Keratinocyte (primary cell): ENCODE measurements around the gene CFAP92. TPM values are rescaled to one million over a fixed set of nuclear protein-coding genes. Genes with fewer than 3 reads are reported as not detected.
A peak's percentile ranks its signal among the peaks of the same experiment; 100 is the strongest.

Experiments
- DNase-seq: peaks from one replicate; pipeline ENCODE4 v3.0.0-alpha.2; 2011; ENCODE audit warnings: low read depth, missing footprints, low spot score
- FAIRE-seq: peaks from 2 replicates; lab custom pipeline; 2011; peaks lifted over from hg19 to GRCh38; lab: Jason Lieb, UNC
- H2AFZ ChIP-seq: 2 replicates; pipeline ENCODE4 v1.6.0; 2012; ENCODE audit warnings: low read length, control low read depth, inconsistent platforms; ENCODE audit not compliant: control insufficient read depth
- H3K27ac ChIP-seq: 2 replicates; pipeline ENCODE4 v1.5.1; 2011; ENCODE audit warnings: low read length; ENCODE audit not compliant: control insufficient read depth, insufficient read depth
- H3K27me3 ChIP-seq: 3 replicates; pipeline ENCODE4 v1.6.0; 2011; ENCODE audit warnings: low read length; ENCODE audit not compliant: control insufficient read depth, insufficient read depth; ENCODE audit errors: extremely low read depth
- H3K36me3 ChIP-seq, 2 experiments: 2 replicates in 1 of 2; 3 replicates in 1 of 2; pipeline ENCODE4 v1.5.1; 2011; ENCODE audit warnings: low read length in 2 of 2, mild to moderate bottlenecking in 1 of 2; ENCODE audit not compliant: control insufficient read depth in 2 of 2, insufficient read depth in 2 of 2; ENCODE audit errors: extremely low read depth in 1 of 2
- H3K4me1 ChIP-seq: 3 replicates; pipeline ENCODE4 v1.5.1; 2011; ENCODE audit warnings: low read length; ENCODE audit not compliant: control insufficient read depth, insufficient read depth; ENCODE audit errors: extremely low read depth
- H3K4me2 ChIP-seq: 3 replicates; pipeline ENCODE4 v1.6.0; 2011; ENCODE audit warnings: low read depth, low read length; ENCODE audit not compliant: control insufficient read depth, insufficient read depth; ENCODE audit errors: extremely low read depth
- H3K4me3 ChIP-seq, 3 experiments: fragments of 200-600 bp in 1 of 3; sonication (generic) in 1 of 3; 2 replicates in 2 of 3; 3 replicates in 1 of 3; pipeline ENCODE4 v1.5.1; 2011 to 2016; ENCODE audit warnings: low read length in 3 of 3, mild to moderate bottlenecking in 3 of 3, control low read depth in 2 of 3, inconsistent platforms in 1 of 3, low read depth in 1 of 3, mixed read lengths in 1 of 3, mixed run types in 1 of 3, moderate library complexity in 1 of 3; ENCODE audit not compliant: control insufficient read depth in 2 of 3, insufficient read depth in 2 of 3; ENCODE audit errors: extremely low read depth in 1 of 3
- H3K79me2 ChIP-seq: 2 replicates; pipeline ENCODE4 v1.6.0; 2012; ENCODE audit warnings: low read length; ENCODE audit not compliant: control insufficient read depth, insufficient read depth
- H3K9ac ChIP-seq: 3 replicates; pipeline ENCODE4 v1.6.0; 2011; ENCODE audit warnings: low read length; ENCODE audit not compliant: control insufficient read depth, insufficient read depth; ENCODE audit errors: extremely low read depth
- H3K9me1 ChIP-seq: 3 replicates; pipeline ENCODE4 v1.6.0; 2011; ENCODE audit warnings: low read length; ENCODE audit not compliant: control insufficient read depth, insufficient read depth; ENCODE audit errors: extremely low read depth
- H3K9me3 ChIP-seq: 2 replicates; pipeline ENCODE4 v1.5.1; 2012; ENCODE audit warnings: low read depth, low read length; ENCODE audit not compliant: control insufficient read depth
- H4K20me1 ChIP-seq: 3 replicates; pipeline ENCODE4 v1.6.0; 2011; ENCODE audit warnings: low read length; ENCODE audit not compliant: control insufficient read depth, insufficient read depth; ENCODE audit errors: extremely low read depth
- CTCF ChIP-seq, 3 experiments: IDR thresholded peaks in 1 of 3; conservative IDR thresholded peaks in 1 of 3; optimal IDR thresholded peaks in 1 of 3; 2 replicates in 2 of 3; 3 replicates in 1 of 3; pipeline versions ENCODE3 to v1.5.1; 2011; ENCODE audit warnings: low read length in 3 of 3, mild to moderate bottlenecking in 3 of 3, moderate library complexity in 2 of 3, control low read depth in 1 of 3, inconsistent platforms in 1 of 3; ENCODE audit not compliant: insufficient read depth in 2 of 3; ENCODE audit errors: extremely low read depth in 1 of 3
- EZH2 ChIP-seq: IDR thresholded peaks from one replicate; pipeline ENCODE4 v1.6.1; 2012; ENCODE audit warnings: inconsistent platforms, mild to moderate bottlenecking, low read length, moderate library complexity
- dilution Hi-C: fragments of 300-500 bp; cut with MboI; formaldehyde crosslinking; loops from one replicate; pipeline ENCODE4 v1.7.0; 2020; ENCODE audit warnings: low sequenced_read_pairs; ENCODE audit not compliant: extremely low pct_ligation_motif_present
- polyA plus RNA-seq, 5 experiments: library from polyadenylated mRNA; depleted of rRNA in 3 of 5; stranded (reverse) in 3 of 5; stranded (forward) in 1 of 5; unstranded in 1 of 5; fragments of >200 nt; gene quantifications; 1 replicate in 1 of 5; 2 replicates in 3 of 5; 3 replicates in 1 of 5; pipeline versions ENCODE4 v1.2.1 to v1.2.3, GENCODE V29; 2011 to 2012; ENCODE audit warnings: missing spikeins in 2 of 5, low read depth in 1 of 5, low replicate concordance in 1 of 5

The CFAP92 gene
- polyA plus RNA-seq, 1 donor (not counting 4 experiments of a cell fraction or from before 2014, with no cell fraction given) = 0.26 TPM

GRCh38 chr3:128864351-128864811, 129.5 kb downstream of the CFAP92 start:
- H3K4me1 ChIP-seq = peaks cover 8% of the 10 kb centered on the region
- H3K27ac ChIP-seq = no peak overlapping the region
- H3K4me3 ChIP-seq = no peak overlapping the region
- DNase-seq (no peak), FAIRE-seq (no peak)
- H2AFZ ChIP-seq = no peak overlapping the region
- dilution Hi-C loops = no loop called here
- H3K4me2 ChIP-seq = no peak overlapping the region
- H3K79me2 ChIP-seq = no peaks in the 10 kb centered on the region
- TF ChIP-seq CTCF (optimal IDR thresholded peaks at IDR 0.05 in 1 of 3, IDR thresholded peaks at IDR 0.05 in 1 of 3, conservative IDR thresholded peaks at IDR 0.05 in 1 of 3; ENCODE audit: extremely low read depth in 1 of 3, insufficient read depth in 2 of 3, low read length in 3 of 3) (no peak), EZH2 (no peak)
- H3K36me3 ChIP-seq = no peaks in the 10 kb centered on the region
- H3K9me3 ChIP-seq = peaks cover 9% of the 10 kb centered on the region
- H3K27me3 ChIP-seq = no peaks in the 10 kb centered on the region
- no peak overlapping the region for H3K9ac ChIP-seq
- H3K9me1 ChIP-seq = no peaks in the 10 kb centered on the region
- H4K20me1 ChIP-seq = peaks cover 2% of the 10 kb centered on the region

GRCh38 chr3:128863560-128863959, 130.3 kb downstream of the CFAP92 start:
- Histone ChIP-seq H3K9me1 (no peaks in the 10 kb centered on the region), H3K27ac (no peak overlapping the region), H3K4me3 (no peak overlapping the region), H4K20me1 (peaks cover 2% of the 10 kb centered on the region), H3K9ac (no peak overlapping the region), H3K27me3 (no peaks in the 10 kb centered on the region), H3K9me3 (peaks cover 15% of the 10 kb centered on the region), H3K4me2 (no peak overlapping the region), H3K4me1 (peaks cover 8% of the 10 kb centered on the region), H3K36me3 (no peaks in the 10 kb centered on the region), H2AFZ (no peak overlapping the region), H3K79me2 (no peaks in the 10 kb centered on the region)
- dilution Hi-C loops = no loop called here
- no peak for DNase-seq
- FAIRE-seq = no peak
- TF ChIP-seq EZH2 (no peak), CTCF (optimal IDR thresholded peaks at IDR 0.05 in 1 of 3, IDR thresholded peaks at IDR 0.05 in 1 of 3, conservative IDR thresholded peaks at IDR 0.05 in 1 of 3; ENCODE audit: extremely low read depth in 1 of 3, insufficient read depth in 2 of 3, low read length in 3 of 3) (peak; percentile 33 to 51 (median 43))
